Renal pelvis (tissue), 4 donors: Measurements from ENCODE around the gene ZNF740. TPM values are rescaled to one million over a fixed set of nuclear protein-coding genes. Genes with fewer than 3 reads are reported as not detected.

Experiments used
- DNase-seq: peaks from one replicate; pipeline ENCODE4 v3.0.0-alpha.2; 2013
- polyA plus RNA-seq, 3 donors: library from polyadenylated mRNA; unstranded; fragments of 120-200 nt; gene quantifications; one replicate each; pipeline ENCODE4 v1.2.1, GENCODE V29; 2013; ENCODE audit not compliant: insufficient read length in 3 of 3

Gene ZNF740
- polyA plus RNA-seq, 3 donors = 67.8 to 81.5 (median 76.2) TPM

GRCh38 chr12:53224897-53225634 lies 44.5 kb downstream of the ZNF740 start:
- no peak for DNase-seq

- DNase-seq = no peak
Measured at GRCh38 chr12:53225635-53226424, 45.3 kb downstream of the ZNF740 start.

GRCh38 chr12:53226815-53227214 lies 46.3 kb downstream of the ZNF740 start:
- DNase-seq = no peak

GRCh38 chr12:53227341-53227740 lies 46.8 kb downstream of the ZNF740 start:
- no peak for DNase-seq

GRCh38 chr12:53227836-53228235 lies 47.3 kb downstream of the ZNF740 start:
- no peak for DNase-seq

GRCh38 chr12:53229454-53229853 lies 48.9 kb downstream of the ZNF740 start:
- DNase-seq = no peak

- DNase-seq = no peak
Measured at GRCh38 chr12:53230108-53230845, 49.8 kb downstream of the ZNF740 start.

GRCh38 chr12:53231671-53231920 lies 51.1 kb downstream of the ZNF740 start:
- DNase-seq = no peak

- no peak for DNase-seq
Measured at GRCh38 chr12:53231921-53232645, 51.6 kb downstream of the ZNF740 start, which contains the start of gene RARG. Gene RARG (minus strand): TSS chr12:53232209. CDS start chr12:53227545, 4,664 bp downstream.

GRCh38 chr12:53232646-53233461 lies 52.3 kb downstream of the ZNF740 start:
- no peak for DNase-seq

- DNase-seq = no peak
Measured at GRCh38 chr12:53233671-53234121, 53.2 kb downstream of the ZNF740 start.

- no peak for DNase-seq
Measured at GRCh38 chr12:53234271-53234914, 53.9 kb downstream of the ZNF740 start.

- no peak for DNase-seq
Measured at GRCh38 chr12:53235164-53235563, 54.6 kb downstream of the ZNF740 start.

GRCh38 chr12:53235742-53236442 lies 55.4 kb downstream of the ZNF740 start:
- no peak for DNase-seq

GRCh38 chr12:53236443-53237111 lies 56.1 kb downstream of the ZNF740 start:
- no peak for DNase-seq

- DNase-seq = no peak
Measured at GRCh38 chr12:53239643-53240258, 59.2 kb downstream of the ZNF740 start.

- DNase-seq = no peak
Measured at GRCh38 chr12:53241623-53242412, 61.3 kb downstream of the ZNF740 start.

GRCh38 chr12:53244337-53244736 lies 63.8 kb downstream of the ZNF740 start:
- no peak for DNase-seq
